COR-L47 (cell line): ENCODE results near the gene ADARB1.

Experiments used
- DNase-seq: peaks from one replicate; lab custom pipeline; 2025; lab: John Stamatoyannopoulos, UW

ADARB1 gene

GRCh38 chr21:45151445-45152160, 77.2 kb downstream of the ADARB1 start:
- DNase-seq = no peak

GRCh38 chr21:45152265-45152746, 77.9 kb downstream of the ADARB1 start:
- DNase-seq = no peak

- no peak for DNase-seq
Observed at GRCh38 chr21:45153358-45154318, 79.3 kb downstream of the ADARB1 start.

GRCh38 chr21:45154511-45155508, 80.4 kb downstream of the ADARB1 start:
- peak; percentile 83 for DNase-seq

GRCh38 chr21:45155910-45156309, 81.5 kb downstream of the ADARB1 start:
- no peak for DNase-seq

GRCh38 chr21:45156459-45156858, 82.1 kb downstream of the ADARB1 start:
- DNase-seq = no peak

GRCh38 chr21:45157932-45158331, 83.6 kb downstream of the ADARB1 start:
- DNase-seq = no peak

GRCh38 chr21:45158491-45159423, 84.4 kb downstream of the ADARB1 start:
- DNase-seq = no peak

- no peak for DNase-seq
Observed at GRCh38 chr21:45160198-45160597, 85.8 kb downstream of the ADARB1 start.

- DNase-seq = no peak
Observed at GRCh38 chr21:45161038-45161945, 86.9 kb downstream of the ADARB1 start.

GRCh38 chr21:45162115-45162514, 87.7 kb downstream of the ADARB1 start:
- no peak for DNase-seq

- no peak for DNase-seq
Observed at GRCh38 chr21:45162809-45163208, 88.4 kb downstream of the ADARB1 start.

GRCh38 chr21:45163413-45164123, 89.2 kb downstream of the ADARB1 start:
- DNase-seq = no peak

- DNase-seq = no peak
Observed at GRCh38 chr21:45164124-45164511, 89.7 kb downstream of the ADARB1 start.

GRCh38 chr21:45164838-45165237, 90.5 kb downstream of the ADARB1 start:
- DNase-seq = no peak

- DNase-seq = no peak
Observed at GRCh38 chr21:45166931-45167330, 92.6 kb downstream of the ADARB1 start.

GRCh38 chr21:45167796-45168222, 93.4 kb downstream of the ADARB1 start:
- DNase-seq = no peak

- no peak for DNase-seq
Observed at GRCh38 chr21:45168522-45168921, 94.1 kb downstream of the ADARB1 start.

GRCh38 chr21:45169001-45169400, 94.6 kb downstream of the ADARB1 start:
- DNase-seq = no peak
